HCEC 1CT (cell line): Measurements from ENCODE around the gene RPRD1A.
"Not testable (repeated sequence)": the region's sequence is repeated elsewhere in the genome, so short reads cannot be mapped to it uniquely, and the experiment has no call there.

ENCODE experiments used
- DNase-seq: peaks from one replicate; pipeline ENCODE4 v3.0.0-alpha.2; 2017

The RPRD1A gene

DNA sequence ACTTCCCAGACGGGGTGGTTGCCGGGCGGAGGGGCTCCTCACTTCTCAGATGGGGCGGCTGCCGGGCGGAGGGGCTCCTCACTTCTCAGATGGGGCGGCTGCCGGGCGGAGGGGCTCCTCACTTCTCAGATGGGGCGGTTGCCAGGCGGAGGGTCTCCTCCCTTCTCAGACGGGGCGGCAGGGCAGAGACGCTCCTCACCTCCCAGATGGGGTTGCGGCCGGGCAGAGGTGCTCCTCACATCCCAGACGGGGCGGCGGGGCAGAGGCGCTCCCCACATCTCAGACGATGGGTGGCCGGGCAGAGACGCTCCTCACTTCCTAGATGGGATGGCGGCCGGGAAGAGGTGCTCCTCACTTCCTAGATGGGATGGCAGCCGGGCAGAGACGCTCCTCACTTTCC, 10.4 kb upstream of the RPRD1A start:
- DNase-seq = not testable (repeated sequence)

GRCh38 chr18:36075862-36076587, 8.7 kb upstream of the RPRD1A start:
- peak; percentile 90 for DNase-seq

DNA sequence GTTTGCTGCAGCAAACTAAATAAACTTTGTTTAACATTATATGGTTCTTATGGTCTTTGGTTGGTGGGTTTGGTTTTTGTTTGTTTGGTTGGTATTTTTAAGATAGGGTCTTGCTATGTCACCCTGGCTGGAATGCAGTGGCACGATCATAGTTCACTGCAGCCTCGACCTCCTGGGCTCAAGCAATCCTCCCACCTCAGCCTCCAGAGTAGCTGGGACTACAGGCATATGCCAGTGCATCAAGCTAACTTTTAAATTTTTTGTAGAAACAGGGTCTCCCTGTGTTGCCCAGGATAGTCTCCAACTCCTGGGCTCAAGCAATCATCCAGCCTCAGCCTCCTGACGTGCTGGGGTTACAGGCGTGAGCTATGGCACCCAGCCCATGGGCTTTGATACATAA, 7.1 kb upstream of the RPRD1A start:
- no peak for DNase-seq

DNA sequence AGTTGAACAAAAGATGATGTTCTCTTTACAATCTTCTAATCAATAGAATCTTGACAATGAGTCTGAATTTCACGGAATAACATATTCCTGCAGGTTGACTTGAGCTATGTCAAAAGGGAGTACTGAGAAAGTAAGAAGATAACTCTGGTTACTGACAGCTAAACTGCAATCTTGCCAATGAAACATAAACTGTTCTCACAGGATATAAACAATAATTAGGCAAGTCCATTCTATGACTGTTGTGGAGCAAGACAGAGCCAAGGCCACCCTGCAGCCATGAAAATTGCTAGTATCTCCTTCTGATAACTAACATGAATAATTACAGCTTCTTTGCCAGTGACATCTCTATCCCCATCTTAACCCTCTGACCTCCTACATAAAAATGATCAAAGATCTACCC, 6.3 kb upstream of the RPRD1A start:
- no peak for DNase-seq

GRCh38 chr18:36072406-36072805, 5.0 kb upstream of the RPRD1A start:
- DNase-seq = not testable (repeated sequence)

- no peak for DNase-seq
Observed at GRCh38 chr18:36066686-36067054, 689 bp downstream of the RPRD1A start.

GRCh38 chr18:36066001-36066400, 1.4 kb downstream of the RPRD1A start:
- peak; percentile 37 for DNase-seq

GRCh38 chr18:36064809-36065079, 2.6 kb downstream of the RPRD1A start:
- DNase-seq = not testable (repeated sequence)

DNA sequence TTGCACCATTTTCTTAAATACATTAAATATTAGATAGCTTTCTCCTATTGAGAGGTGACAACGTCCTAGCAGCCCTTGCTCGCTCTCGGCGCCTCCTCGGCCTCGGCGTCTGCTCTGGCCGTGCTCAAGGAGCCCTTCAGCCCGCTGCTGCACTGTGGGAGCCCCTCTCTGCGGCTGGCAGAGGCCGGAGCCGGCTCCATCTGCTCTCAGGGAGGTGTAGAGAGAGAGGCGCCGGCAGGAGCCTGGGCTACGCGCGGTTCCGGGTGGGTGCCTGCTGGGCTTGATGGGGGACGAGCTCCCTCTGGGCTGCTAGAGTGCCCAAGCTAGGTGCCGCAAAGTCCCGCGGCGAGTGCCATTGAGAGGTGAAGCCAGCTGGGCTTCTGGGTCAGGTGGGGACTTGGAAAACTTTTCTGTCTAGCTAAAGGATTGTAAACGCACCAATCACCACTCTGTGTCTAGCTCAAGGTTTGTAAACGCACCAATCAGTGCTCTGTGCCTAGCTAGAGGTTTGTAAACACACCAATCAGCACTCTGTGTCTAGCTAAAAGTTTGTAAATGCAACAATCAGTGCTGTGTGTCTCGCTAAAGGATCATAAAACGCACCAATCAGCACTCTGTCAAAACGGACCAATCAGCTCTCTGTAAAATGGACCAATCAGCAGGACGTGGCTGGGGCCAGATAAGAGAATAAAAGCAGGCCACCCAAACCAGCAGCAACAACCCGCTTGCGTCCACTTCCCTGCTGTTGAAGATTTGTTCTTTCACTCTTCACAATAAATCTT, 3.1 kb downstream of the RPRD1A start:
- no peak for DNase-seq

DNA sequence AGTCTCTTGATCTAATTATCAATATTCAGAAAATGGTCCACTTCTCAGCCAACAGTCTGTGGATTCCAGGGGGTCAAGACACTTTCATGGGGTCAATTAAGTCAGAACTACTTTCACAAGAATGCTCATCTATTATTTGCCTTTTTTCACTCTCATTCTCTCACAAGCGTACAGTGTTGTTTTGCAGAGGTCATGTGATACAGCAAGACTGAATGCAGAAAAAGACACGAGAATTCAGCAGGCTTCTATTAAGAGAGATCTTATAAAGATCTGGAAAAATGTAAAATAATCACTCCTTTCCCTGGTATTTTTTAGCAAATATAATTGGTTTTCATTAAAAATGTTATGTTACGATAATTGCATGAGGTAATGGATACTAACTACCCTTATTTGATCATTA, 8.7 kb downstream of the RPRD1A start:
- no peak for DNase-seq

DNA sequence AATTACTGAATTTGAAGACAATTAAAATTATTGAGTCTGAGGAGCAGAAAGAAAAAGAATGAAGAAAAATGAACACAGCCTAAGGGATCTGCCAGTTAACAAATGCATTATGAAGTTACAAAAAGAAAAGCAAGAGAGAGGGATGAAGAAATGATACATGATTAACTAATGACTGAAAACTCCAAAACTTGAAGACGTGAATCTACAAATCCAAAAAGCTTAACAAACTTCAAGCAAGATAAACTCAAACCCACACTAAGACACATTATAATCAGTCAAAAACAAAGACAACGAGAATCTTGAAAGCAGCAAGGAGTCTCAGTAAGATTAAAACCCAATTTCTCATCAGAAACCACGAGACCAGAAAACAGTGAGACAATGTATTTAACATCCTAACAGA, 15.6 kb downstream of the RPRD1A start:
- DNase-seq = no peak

- DNase-seq = no peak
Observed at GRCh38 chr18:36050479-36050878, 16.9 kb downstream of the RPRD1A start.

GRCh38 chr18:36047521-36047920, 19.8 kb downstream of the RPRD1A start:
- DNase-seq = no peak

DNA sequence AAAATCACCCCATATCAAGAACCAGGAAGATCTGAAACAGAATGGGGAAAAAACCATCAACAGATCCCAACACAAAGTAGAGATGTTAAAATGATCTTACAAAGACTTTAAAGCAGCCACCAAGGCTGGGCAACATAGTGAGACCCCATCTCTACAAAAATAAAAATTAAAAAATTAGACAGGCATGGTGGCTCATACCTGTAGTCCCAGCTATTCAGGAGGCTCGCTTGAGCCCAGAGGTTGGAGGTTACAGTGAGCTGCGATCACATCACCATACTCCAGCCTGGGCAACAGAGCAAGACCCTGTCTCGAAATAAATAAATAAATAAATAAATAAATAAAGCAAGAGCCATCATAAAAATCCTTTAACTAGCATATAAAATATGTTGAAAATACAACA, 20.5 kb downstream of the RPRD1A start:
- DNase-seq = no peak

DNA sequence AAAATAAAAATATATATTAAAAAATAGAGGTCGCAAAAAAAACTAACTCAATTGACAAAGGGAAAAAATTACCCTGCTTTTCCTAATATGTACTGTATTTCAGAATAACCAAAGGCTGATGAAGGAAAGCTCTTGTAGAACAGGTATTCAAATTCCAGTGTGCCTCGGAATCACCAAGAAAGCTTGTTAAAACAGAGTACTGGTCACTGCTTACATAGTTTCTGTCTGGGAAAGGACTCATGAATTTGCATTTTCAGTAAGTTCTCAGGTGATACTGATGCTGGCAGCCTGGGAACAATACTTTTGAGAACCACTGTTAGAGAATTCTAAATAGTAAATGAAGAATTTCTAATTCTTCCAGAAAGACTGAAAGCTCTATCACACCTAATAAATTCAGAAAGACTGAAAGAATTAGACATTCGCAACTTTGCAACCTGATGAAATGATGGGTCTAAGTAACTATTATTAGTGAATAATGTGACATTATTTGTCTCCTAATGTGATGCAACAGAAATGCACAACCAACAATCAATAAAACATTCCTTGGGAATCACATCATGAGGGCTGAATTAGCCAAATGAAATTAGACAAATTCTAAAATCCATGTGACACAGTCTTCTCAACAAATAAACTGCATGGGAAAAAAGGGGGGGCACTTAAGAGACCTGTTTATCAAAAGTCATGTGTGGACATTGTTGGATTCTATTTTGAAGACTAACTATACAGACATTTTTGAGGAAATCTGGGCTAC, 21.9 kb downstream of the RPRD1A start:
- no peak for DNase-seq

DNA sequence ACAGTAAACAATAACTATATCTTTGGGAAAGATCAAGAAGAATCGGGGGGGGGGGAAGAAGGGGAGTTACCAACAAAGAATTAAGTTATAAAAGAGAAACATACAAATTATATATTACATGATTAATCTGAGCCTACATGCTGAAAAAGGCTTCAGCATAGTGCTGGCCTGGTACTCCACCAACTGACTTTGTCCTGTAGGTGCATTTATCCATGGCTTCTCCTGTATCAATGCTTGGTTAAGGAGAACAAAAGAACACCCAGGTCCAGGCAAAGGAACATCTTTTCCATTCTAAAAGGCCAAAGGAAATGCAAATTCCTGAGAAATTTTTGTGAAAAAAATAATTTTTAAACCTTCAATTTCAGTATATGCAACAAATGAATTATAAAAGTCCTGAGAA, 24.2 kb downstream of the RPRD1A start:
- no peak for DNase-seq

DNA sequence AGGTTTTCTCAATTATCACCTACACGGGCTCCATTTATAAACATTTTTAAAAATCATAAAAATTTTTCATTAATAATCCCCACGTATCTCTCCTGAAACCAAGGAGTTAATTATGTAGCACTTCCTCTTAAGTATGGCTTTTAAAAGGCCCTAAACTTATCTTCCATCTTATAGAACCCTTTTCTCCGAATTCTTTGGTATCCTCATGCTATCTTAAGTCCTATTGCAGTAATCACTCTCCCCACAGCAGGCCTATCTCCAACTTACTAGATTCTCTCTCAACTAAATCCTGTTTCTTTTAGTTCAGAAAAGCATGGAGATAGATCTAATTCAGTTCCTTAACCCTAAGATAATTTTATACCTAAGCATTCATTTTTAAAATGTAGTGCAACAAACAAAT, 26.2 kb downstream of the RPRD1A start:
- no peak for DNase-seq

- DNase-seq = no peak
Observed at GRCh38 chr18:36038102-36038663, 29.2 kb downstream of the RPRD1A start.

- no peak for DNase-seq
Observed at GRCh38 chr18:36035253-36035652, 32.1 kb downstream of the RPRD1A start.

- no peak for DNase-seq
Observed at GRCh38 chr18:36034299-36034895, 33.0 kb downstream of the RPRD1A start.

- no peak for DNase-seq
Observed at GRCh38 chr18:36031903-36032302, 35.5 kb downstream of the RPRD1A start.

- DNase-seq = no peak
Observed at GRCh38 chr18:36031407-36031806, 36.0 kb downstream of the RPRD1A start.

- DNase-seq = no peak
Observed at GRCh38 chr18:36028859-36029258, 38.5 kb downstream of the RPRD1A start.
